ENCODE results near the gene TFCP2L1.
"Not testable (repeated sequence)": the region's sequence is repeated elsewhere in the genome, so short reads cannot be mapped to it uniquely, and the experiment has no call there.

TFCP2L1 gene

DNA sequence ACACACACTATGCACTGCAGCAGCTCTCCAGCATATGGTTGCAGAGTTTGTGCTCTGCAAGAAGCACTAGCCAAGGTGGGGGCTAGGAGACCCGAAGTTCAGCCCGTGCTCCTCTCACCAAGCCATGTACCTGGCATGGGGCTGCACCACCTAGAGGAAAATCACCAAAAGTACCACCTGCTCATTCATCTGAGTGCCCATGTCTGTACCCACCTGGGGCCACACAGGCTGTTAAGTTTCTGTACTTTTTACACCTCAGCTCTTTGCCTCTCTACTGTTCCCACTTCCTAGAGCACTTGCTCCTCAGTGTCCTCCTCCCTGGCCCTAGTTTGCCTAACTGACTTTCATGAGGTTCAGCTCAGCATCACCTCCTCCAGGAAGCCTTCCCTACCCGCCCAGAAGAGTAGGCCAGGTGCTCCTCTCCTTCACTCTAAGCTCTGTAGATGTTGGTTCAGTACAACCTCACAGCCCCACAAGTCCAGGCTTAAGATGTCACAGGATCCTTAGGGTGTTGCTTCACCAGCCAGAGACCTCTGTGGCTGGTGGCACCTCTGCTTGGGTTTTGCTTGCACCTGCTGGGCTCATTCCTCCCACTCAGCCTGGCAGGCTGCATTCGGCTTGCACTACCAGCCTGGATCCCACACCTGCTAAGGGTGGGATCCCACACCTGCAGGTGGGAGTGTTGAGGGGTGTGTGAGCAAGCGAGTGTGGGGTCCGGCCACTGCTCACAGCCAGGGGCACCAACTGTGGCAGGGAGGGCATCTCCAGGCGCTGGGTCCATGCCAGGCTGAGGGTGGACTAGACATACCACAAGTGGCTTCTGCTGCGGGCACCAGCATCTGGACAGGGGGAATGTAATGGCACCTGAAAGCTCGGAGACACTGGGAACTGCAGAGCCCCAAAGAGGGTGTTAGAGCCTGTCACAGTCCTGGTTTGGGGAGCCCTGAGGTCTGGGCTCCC, 10.2 kb upstream of the TFCP2L1 start:
- no peak for DNase-seq

DNA sequence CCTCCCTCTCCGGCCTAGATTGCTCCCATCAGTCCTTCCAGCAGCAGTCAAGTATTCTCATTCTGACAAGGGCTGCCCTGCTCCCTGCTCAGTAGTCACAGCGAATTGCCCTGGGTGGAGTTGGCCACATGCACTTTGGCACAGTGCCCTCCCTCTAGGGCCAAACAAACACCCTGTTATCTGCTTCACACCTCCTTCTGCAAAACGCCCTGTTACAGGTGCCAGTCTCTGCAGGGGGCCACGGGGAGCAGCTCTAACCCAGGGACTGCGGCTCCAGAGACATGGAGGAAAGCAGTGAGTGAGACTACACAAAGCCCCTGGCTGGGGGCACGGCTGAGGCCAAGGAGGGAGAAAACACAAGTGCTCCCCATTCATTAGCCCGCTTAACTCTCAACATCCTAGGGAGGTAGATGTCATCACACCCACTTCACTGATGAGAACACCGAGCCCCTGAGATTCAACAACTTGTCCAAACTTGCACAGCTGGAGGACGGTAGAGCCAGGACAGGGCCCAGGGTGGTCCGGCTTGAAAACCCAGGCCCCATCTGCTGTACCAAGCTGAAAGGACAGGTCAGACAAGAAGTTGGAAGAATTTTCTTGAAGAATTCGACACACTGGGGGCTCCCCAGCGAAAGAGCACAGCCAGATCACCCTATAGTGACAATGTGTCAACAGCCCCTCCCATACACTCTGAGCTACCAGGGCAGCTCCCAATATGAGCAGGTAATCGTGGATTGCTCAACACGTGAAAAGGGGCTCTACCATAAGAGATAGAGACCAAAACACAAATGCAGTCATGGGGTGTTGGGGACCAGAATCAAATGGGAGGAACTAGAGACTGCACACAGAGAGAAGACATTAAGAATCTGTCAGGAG, 8.7 kb upstream of the TFCP2L1 start:
- peak; percentile 20 for DNase-seq

DNA sequence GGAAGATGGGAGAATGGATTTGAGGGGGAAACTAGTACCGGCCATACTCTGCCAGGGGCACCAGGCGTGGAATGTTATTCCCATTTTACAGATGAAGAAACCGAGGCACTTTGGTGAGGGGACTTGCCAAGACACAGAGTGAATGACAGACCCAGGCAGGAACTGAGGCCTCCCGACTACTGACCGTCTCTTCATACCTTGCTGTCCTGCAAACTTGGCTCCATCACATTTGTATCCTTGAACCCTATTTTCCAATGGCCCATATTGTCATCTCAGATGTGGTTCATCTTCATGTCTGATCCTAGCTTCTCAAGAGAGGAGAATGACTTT, 6.2 kb upstream of the TFCP2L1 start:
- DNase-seq = no peak

DNA sequence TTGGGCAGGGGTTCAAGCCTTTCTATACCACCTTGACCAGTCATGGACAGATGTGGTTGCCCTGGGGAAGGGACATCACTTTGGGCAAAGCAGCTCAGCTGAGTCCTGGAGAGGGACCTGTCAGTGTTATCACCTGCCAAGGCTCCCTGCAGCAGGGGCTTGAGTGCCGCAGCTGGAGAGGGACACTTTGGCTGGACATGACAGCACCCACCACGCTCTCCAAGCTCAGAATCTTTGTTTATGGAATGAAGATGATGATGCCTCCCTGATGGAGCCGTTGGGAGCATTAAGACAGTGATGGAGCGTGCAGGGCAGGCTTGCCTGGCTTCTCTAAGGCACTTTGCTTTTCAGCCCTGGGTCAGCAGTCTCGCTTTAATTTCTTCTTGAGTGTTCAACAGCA, 4.3 kb upstream of the TFCP2L1 start:
- DNase-seq = no peak

DNA sequence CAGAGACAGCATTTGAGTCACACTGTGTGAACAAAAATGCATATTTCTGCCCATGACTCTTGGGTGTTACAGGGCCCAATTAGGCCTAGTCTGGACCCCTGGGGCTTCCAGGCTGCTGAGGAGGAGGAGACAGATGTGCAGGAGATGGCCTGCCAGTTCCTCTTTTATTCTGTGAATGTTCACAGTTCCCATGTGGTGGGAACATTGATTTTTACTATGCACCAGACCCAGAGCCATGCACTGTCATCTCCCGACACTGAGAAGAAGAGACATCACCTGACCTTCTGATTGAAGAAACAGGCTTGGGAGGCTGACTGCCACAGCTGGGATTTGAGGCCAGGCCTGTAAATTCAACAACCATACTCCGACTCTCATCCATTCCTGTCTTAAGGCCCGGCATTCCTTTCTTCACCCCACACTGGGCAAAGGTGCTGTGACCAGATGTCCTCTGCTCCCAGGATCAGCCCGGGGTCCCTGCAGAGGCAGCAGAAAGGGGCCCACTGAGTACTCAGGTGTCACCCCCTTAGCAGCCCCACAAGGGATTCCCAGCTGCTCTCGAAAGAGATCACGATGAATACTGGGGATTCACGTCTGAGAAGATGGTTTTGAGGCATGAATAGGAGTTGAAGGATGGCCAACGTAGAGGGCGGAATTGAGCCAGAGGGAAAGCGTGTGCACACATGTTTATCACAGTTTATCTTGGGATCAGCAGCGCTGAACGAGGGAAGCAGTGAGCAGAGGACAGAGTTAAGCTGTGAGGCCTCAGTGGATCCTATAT, 3.6 kb upstream of the TFCP2L1 start:
- DNase-seq = no peak

DNA sequence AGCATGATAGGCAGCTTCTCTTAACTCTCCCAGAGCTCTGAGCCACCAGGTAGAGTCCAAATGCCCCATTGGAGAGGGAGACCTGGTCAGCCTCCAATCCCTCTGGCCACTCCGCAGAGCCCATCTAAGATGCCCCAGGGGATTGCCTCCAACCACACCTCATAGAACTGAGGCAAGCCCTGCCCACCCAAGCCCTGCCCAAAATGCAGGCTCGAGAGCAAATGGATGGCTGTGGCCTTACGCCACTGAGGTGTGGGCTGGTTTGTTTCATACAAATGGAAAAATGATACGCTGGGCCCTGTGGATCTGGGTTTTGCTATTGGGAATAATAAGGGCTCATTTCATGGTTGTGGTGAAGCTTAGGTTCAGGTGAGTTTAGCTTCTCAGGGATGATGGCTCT, 3.0 kb upstream of the TFCP2L1 start:
- no peak for DNase-seq

DNA sequence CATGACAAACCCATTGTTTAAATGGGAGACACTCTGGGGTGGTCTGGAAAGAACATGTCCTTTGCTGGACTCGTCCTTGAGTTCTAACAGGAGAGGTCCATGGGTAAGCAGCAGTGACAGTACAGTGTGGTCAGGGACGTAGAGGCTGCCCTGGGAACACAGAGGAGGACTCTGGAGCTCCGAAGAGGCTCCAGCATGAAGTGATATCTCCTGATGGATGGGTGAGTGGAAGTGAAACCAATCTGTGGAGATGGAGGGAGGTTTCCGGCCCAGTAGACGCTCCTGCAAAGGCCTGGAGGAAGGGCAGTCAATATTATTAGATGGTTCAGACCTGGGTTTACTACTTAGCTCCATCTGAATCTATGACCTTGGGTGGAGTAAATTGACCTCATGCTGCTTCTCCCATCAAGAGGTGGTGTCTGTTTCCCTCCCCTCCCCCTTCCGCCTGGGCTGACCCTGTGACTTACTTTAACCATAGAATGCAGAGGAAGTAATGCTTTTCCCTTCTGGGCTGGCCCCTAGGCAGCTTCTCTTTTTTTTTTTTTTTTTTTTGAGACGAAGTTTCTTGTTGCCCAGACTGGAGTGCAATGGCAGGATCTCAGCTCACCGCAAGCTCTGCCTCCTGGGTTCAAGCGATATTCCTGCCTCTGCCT, 2.3 kb upstream of the TFCP2L1 start:
- DNase-seq = no peak

DNA sequence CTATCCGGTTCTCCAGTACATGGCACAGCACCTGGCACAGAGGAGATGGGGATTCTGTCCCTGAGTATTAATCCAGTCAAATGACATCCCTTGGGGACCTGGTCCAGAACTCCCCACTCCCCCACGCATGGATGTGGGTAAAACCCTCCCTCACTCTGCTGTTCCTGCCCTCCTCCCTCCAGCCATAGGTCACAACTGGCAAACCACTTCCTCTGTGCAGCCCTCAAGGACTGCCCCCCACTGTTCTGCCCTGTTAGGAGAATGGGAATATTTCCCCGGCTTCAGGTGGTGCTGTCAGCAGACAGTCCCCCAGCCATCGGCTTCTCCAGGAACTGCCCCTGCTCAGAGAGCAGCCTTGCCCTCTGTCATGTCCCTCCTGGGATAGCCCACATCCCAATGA, 1.5 kb upstream of the TFCP2L1 start:
- no peak for DNase-seq

DNA sequence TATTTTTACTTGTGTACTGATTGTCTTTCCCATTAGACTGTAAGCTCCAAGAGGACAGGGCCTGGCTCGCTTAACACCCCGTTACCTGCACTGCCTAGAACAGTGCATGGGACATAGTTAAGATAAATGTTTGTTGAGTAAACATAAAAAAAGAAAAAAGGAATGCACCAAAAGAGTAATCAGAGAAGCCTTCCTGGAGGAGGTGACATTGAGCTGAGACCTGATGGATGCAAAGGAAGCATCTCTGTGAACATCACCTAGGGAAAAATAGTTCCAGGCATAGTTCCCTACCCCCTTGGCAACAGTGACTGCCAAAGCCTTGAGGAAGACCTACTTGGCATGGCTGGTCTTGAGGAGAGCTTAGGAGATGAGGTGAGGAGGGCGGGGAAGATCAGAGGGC, 924 bp upstream of the TFCP2L1 start:
- DNase-seq = no peak

DNA sequence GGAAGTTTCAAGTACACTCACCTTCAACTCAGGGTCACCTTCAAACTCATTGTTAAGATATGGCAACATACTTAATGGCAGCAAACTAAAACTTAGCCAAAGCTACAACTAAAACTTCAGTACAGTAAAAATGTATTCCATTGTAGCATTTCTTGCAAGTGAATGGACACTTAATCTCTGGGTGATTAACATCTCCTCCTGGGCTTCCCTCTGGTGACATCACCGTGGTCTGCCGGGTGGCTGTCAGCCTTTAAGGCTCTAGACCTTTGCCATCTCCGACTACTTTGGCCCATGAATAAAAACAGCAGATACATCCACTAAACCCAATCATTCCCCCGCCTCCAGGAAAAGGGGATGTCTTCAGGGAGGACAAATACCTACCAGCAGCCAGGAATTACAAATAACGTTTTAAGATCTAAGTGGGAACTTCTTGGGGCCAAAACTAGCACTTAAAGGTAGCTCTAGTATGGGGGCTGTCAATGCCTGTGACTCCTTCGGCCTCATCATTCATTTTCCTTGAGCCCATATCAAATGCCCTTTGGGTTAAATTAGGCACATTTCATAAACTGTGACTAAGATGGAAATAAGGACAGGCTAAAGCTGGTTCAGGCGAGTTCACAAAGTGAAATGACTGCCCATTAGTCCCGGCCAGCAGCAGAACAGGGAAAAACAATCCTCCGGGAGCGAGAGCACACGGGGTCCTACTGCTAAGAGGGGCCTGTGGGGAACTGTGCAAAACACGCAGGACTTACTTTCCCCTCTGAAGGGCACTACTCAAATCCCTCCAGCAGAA, 1.1 kb downstream of the TFCP2L1 start:
- DNase-seq = no peak

DNA sequence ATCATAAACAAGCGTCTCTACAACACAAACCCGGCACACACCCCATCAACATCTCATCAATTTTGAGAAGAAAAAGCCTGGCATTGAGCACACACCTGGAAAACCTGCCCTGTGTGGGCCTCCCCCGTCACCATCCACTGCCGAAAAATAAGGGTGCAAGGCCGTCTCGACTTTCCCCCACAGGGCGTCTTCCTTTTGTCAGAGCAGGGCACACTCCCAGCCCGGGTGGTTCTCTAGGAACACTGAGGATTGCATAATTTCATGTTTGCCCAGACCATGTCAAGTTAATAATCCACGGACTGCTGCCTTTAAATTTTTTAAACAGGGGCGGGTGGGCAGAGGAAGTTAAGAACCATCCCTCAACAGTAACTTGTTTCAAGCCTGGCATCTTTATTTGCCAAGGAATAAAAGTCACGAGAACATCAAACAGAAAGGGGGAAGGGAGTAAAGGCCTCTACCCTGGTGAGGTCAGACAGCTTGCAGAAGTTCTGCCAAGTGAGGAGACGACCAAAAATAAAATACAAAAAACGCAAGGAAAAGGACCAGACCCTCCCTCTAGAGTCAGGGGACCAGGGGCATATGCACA, 2.1 kb downstream of the TFCP2L1 start:
- no peak for DNase-seq

DNA sequence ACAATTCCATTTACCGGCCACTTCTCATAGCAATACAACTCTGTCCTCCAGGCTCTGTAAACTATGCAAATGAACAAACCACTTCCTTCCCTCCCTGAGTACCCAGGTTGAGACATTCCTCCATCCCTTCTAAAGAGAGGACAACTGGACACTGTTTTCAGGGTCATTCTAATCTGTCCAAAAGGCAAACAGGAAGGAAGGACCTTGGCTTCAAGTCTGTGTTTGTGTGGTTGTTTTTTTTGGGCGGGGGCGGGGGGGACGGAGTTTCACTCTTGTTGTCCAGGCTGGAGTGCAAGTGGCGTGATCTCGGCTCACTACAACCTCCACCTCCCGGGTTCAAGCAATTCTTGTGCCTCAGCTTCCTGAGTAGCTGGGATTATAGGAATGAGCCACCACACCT, 3.3 kb downstream of the TFCP2L1 start:
- no peak for DNase-seq

DNA sequence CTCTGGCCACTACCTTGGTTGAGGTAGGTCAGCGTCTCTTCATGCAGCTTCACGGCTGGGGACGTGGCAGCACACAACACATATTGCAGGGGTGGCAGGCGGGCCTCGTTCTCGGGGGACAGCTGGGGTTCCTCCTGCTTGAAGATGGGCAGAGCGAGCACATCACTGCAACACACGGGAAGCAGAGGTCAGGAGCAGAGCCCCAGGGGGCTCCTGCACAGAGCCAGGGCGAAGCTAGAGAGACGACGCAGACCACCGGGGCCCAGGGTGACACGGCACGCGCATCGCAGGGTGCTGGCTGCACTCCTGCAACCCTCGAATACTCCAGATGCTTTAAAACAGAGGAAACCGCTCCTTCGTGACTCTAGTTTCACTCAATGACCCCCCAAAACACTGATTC, 3.9 kb downstream of the TFCP2L1 start:
- no peak for DNase-seq

DNA sequence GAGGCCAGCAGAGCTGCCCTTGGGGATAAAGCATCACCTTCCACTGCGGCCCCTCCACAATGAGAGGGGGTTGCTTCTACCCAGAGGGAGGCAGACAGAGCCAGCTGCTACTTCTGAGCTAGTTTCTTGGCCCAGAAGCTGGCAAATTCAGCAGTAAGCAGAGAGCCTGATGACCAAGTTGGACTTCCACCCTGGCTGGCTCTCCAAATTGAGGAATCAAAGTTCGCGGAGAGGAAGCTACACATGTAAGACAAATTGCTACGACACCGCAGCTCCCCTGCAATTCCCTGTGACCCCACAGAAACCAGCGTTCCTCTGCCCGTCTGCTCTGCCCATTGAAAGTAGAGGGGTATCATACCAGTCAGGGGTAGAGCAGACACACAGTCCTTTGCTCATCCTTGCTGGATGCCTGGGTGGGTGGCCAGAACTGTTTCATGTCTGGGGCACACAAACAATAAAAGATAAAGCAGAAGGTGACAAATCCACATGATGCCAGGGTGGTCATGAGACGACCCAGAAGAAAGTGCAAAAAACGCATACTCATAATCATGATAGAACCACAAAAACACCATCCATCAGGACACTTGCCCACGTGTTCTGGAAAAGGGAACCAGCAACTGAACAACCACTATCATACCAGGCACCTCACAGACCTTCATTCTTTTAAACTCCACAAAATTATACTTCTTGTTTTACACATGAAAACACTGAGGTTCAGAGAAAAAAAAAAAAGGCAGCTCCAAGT, 5.4 kb downstream of the TFCP2L1 start:
- no peak for DNase-seq

DNA sequence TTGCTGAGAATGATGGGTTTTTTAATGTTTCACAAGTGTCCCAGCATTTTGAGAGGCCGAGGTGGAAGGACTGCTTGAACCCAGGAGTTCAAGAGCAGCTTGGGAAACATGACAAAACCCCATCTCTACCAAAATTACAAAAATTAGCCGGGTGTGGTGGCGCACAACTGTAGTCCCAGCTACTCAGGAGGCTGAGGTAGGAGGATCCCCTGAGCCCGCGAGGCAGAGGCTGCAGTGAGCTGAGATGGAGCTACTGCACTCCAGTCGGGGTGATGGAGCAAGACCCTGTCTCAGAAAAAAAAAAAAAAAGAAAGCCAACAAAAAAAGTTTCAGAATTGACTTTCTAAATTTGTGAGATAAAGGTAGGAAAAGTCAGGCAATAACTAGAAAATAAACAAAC, 8.7 kb downstream of the TFCP2L1 start:
- no peak for DNase-seq

DNA sequence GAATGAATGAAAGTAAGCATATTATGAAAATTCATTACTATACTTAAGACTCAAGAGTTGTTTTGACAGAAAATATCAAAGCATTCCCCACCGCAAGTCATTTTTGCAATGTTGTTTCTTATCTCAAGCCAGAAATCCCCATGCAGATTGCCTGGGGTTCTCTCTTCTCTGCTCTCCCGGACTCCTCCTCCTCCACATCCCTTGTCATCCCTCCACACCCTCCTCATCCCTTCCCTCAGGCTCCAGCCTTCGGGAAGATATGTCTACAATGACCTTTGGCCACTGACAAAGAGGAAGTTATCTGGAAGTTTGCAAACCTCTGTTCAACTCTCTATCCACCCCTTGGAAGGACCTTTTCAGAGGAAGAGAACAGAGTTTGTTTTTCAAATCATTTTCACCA, 11.9 kb downstream of the TFCP2L1 start:
- DNase-seq = no peak

DNA sequence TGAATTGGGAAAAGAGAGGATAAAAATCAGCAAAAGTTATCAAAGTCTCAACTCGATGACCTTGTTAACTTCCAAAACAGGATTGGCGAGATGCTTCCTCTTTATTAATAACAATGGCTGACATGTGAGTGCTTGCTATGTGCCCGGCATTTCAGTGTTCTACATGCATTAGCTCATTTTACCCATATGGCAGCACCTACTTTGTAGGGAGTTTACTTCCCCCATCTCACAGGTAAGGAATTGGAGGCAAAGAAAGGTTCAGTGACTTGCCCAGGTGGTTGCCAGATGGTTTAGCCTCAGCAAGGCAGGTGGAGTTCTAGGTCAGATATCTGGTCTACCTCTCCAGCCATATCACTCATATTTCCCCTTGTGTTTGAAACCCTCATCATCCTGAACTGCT, 12.4 kb downstream of the TFCP2L1 start:
- DNase-seq = no peak

DNA sequence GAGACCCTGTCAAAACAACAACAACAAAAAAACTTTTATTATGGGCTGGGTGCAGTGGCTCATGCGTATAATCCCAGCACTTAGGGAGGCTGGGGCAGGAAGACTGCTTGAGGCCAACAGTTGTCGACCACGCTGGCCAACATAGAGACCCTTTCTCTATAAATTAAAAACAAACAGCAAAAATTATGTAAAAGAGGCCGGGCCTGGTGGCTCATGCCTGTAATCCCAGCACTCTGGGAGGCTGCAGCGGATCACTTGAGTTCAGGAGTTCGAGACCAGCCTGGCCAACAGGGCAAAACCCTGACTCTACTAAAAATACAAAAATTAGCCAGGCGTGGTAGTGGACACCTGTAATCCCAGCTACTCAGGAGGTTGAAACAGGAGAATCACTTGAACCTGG, 15.6 kb downstream of the TFCP2L1 start:
- not testable (repeated sequence) for DNase-seq

DNA sequence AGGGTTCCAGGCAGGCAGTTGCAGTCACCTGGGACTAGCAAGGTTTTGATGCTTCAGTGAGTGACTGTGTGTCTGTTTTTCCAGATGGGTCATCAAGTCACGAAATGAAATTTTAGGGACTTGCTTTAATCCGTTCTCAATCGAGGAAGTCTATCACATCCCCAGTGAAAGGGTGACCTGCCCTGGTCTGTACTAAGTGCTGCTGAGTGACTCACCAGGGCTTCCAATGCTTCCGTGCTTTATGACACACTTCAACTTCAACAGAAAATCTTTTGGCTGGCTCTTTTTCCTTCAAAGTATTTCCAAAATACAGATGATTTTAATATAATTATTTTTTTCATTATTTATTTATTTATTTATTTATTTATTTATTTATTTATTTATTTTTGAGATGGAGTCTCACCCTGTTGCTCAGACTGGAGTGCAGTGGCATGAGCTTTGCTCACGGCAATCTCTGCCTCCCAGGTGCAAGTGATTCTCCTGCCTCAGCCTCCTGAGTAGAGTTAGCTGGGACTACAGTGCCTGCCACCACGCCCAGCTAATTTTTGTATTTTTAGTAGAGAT, 18.4 kb downstream of the TFCP2L1 start:
- DNase-seq = no peak

DNA sequence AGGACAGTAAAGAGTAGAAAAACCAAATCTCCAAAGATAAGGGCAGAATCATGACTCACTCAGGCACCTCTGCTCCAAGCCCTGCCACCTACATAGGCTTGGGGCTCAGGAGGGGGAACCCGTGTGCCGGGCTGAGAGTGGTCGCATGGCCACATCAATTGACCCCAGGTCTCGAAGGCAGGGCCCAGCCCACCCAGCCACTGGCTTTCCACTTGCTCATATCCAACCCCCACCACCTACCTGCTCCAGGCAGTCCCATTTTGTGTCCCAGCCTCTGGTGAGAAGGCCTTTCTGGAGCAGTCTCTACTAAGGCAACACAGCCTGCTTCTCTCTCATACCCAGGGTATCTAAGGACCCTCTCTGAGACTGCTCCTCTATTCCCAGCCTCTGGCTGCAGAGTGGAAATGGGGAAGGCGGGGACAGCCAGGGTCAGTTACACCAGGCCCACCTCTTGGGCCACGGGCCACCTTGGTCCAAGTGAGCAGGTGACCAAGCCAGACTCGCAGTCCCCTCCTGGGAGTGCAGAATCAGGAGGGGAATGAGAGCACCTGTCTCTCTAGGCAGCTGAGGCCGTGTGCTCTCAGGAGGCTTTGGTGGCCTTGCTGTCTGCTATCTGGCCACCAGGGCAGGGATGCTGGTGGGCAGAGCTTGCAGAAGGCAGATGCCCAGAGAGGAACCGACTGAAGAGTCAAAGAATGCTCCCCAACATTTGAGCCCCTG, 20.8 kb downstream of the TFCP2L1 start:
- DNase-seq = no peak
